GM10266 (cell line): ENCODE results near the gene RBBP8NL.
A peak's percentile ranks its signal among the peaks of the same experiment; 100 is the strongest.

Experiments used
- DNase-seq: peaks from one replicate; pipeline ENCODE4 v3.0.0; 2012; ENCODE audit errors: extremely low spot score
- TF ChIP-seq, protein P1 (sequence below): IDR thresholded peaks from 2 replicates; pipeline ENCODE4 v1.5.1; 2012; ENCODE audit warnings: mild to moderate bottlenecking, low read depth; ENCODE audit not compliant: control insufficient read depth, insufficient read depth; ENCODE audit errors: missing control alignments

The RBBP8NL gene

DNA sequence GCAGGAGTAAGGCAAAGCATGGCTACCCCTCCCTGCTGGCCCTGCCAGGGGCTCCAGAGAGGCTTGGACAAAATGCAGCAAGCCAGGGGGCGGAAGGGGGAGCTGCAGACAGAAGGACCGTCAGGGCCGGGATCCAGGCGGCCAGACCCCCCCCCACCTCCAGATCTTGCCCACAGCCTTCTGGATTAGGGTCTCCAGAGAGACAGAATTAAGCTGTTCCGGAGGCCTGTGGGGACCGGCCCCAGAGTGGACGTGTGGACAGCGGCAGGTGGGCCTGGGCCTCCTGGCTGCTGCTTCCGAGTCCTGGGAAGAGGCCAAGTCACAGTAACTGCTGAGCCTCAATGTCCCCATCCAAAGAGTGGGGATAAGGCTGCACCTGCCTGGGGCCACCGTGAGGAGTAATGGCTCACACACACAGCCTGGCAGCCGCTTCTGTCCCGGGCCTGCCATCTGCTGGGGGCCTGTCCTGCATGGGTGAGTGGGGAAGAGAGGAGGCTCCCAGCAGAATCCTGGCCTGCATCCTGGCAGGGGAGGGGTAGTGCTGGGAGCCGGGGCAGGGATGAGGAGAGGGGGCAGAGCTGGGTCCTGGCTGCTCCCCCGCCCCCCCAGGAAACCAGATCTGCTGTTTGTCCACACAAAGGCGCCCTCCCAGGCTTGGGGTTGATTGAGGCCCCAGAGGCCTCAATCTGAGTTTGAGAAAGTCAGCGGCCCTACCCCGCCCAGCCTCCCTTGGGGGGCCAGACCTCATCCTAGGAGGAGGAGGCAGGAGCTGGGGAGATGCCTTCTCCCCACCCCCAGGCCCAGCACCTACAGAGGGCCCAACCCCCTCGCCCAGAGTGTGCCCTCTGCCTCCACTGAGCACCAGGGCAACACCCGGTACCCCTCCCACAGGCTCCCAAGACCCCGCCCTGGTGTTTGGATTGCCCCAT is 64.1 kb downstream of the RBBP8NL start:
- no peak for DNase-seq
- TF ChIP-seq, protein P1, sequence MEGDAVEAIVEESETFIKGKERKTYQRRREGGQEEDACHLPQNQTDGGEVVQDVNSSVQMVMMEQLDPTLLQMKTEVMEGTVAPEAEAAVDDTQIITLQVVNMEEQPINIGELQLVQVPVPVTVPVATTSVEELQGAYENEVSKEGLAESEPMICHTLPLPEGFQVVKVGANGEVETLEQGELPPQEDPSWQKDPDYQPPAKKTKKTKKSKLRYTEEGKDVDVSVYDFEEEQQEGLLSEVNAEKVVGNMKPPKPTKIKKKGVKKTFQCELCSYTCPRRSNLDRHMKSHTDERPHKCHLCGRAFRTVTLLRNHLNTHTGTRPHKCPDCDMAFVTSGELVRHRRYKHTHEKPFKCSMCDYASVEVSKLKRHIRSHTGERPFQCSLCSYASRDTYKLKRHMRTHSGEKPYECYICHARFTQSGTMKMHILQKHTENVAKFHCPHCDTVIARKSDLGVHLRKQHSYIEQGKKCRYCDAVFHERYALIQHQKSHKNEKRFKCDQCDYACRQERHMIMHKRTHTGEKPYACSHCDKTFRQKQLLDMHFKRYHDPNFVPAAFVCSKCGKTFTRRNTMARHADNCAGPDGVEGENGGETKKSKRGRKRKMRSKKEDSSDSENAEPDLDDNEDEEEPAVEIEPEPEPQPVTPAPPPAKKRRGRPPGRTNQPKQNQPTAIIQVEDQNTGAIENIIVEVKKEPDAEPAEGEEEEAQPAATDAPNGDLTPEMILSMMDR: peak; percentile 16

DNA sequence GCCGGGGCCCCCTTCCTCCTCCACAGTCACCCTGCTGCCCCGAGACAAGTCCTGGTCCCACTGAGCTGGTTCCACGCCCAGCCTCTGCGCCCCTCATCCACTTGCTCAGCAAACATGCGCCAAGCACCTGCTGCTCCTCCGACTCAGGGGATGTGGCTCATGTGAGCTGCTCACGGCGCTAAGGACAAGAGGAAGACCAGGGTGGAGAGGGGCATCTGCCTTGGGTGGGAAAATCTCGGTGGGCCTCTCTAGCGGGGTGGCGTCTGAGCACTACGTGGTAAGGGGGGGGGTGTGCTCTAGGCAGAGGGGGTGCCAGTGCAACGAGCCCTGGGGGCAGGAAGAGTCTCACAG is 64.8 kb downstream of the RBBP8NL start:
- no peak for DNase-seq

DNA sequence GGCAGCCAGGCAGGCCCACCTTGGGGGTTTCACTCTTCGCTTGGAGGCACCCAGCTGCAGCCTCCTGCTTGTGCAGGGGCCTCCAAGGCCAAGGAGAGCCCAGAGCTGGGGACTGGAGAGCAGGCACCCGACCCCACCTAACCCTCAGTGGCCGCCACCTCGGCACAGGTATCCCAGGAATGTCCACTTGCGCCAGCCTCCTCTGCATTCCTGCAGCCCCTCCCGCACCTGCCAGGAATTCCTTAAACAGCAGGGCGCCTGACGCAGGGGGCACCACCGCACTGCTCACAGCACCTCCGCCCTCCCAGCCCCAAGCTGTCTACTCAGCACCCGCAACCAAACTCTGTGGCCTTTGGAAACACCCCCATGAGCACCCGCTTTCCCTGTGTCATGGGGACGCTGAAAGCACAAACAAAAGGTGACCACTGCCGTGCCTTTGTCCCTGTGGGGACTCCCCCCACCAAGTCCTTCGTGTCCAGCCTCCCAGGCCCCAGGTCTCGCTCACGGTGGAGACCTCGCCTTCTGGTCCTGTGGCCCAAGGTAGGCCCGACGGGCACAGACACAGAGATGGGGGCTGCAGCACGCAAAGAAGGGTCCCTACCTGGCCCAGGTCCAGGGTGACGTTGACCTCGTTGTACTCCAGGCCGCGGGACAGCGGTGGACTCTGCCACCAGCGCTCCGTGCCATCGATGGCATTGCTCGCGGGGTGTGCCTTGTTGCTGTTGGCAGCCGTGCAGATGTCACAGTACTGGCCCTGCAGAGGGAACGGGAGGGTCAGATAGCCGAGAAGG is 65.3 kb downstream of the RBBP8NL start:
- TF ChIP-seq, protein P1: no peak
- no peak for DNase-seq

More for the DNA sequence above, 64.8 kb downstream of the RBBP8NL start:
- TF ChIP-seq, protein P1: no peak

DNA sequence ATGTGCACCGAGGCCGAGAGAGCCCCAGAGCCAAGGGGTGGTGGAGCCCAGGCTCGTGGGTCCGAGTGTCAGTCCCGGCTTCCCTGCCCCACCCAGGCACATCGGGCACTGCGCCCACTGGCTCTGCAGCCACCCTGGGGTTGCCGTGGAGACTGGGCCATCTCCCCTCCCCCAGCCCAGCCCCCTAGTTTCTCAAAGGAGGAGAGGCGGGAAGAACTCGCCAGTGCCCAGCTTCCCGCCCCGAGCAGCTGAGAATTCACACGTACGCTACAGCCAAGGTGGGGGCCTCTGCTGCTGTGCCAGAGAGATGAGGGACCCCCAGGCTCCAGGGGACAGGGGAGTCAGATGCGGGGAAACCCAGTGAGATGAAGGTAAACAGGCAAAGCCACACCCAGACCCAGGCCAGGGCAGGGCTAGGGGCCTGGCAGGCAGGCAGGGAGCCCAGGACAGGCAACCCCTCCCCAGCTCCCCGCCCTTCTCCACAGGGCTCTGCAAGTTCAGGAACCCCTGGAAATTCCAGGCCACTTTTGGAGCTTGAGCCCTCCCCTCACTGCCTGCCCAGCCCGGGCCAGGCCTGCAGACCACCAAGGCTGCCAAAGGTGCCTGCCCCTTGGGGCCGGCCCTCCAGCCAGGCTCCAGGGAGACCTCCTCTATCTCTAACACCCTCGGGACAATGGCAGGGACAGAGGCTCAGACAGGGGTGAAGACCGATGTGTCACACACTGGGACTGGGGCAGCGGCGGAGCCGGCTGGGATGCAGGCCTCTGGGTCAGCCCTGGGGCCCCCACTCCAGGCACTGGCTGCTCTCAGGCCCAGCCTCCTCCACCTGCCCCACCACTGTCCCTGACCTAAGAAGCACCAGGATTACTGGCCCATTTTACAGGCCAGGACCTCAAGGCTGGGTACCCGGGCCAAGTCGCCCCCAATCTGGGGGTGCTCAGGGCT is 66.2 kb downstream of the RBBP8NL start:
- TF ChIP-seq, protein P1: no peak
- no peak for DNase-seq
